GM12878 (cell line): ENCODE data around the gene GIMAP4. TPM values are rescaled to one million over a fixed set of nuclear protein-coding genes. Genes with fewer than 3 reads are reported as not detected.

ENCODE experiments used
- ATAC-seq: fragments of 200-7000 bp; cut with Tn5 transposase; 3 replicates; pipeline ENCODE4 v1.9.1; 2020; ENCODE audit warnings: mild to moderate bottlenecking, moderate library complexity
- BruUV-seq: library from RNA; stranded (reverse); fragments of 400-500 nt; replicated peaks from 2 replicates; lab custom pipeline; 2021; lab: Mats Ljungman, UMichigan
- CTCF ChIA-PET: fragments of 300-600 bp; sonication (Branson Sonifier 250); formaldehyde crosslinking; extraction: SDS; loops from one replicate; lab custom pipeline; 2021; ENCODE audit warnings: inconsistent platforms; lab: Yijun Ruan, JAX
- POLR2A ChIA-PET: fragments of 350-600 bp; formaldehyde crosslinking; extraction: SDS; loops from one replicate; lab custom pipeline; 2021; ENCODE audit warnings: inconsistent platforms; lab: Charles Lee
- RAD21 ChIA-PET: fragments of 300-600 bp; sonication (Branson Sonifier 250); formaldehyde crosslinking; loops from one replicate; lab custom pipeline; 2023; ENCODE audit warnings: antibody characterized with exemption; ENCODE audit not compliant: unreplicated experiment; lab: Charles Lee
- SMC1A ChIA-PET: fragments of 300-600 bp; sonication (Branson Sonifier 250); formaldehyde crosslinking; loops from one replicate; lab custom pipeline; 2023; ENCODE audit not compliant: unreplicated experiment, uncharacterized antibody; lab: Charles Lee
- DNase-seq: peaks from one replicate; pipeline ENCODE4 v3.0.0-alpha.2; 2011; ENCODE audit warnings: low read depth, low spot score
- FAIRE-seq: peaks from 3 replicates; lab custom pipeline; 2011; peaks lifted over from hg19 to GRCh38; lab: Jason Lieb, UNC
- H2AFZ ChIP-seq: 2 replicates; pipeline ENCODE4 v1.6.0; 2011; ENCODE audit warnings: low read depth, low read length, control low read depth; ENCODE audit not compliant: control insufficient read depth
- H3K27ac ChIP-seq: 2 replicates; pipeline ENCODE4 v1.5.1; 2011; ENCODE audit warnings: control low read depth; ENCODE audit not compliant: control insufficient read depth, insufficient read depth
- H3K27me3 ChIP-seq, 2 experiments: replicated peaks in 1 of 2; 2 replicates each; pipeline versions ENCODE4 v1.6.0 to v1.6.1; 2011; ENCODE audit warnings: low read length in 1 of 2; ENCODE audit not compliant: control insufficient read depth in 2 of 2, insufficient read depth in 2 of 2
- H3K36me3 ChIP-seq, 2 experiments: 2 replicates each; pipeline ENCODE4 v1.5.1; 2011; ENCODE audit warnings: low read length in 1 of 2; ENCODE audit not compliant: control insufficient read depth in 2 of 2, insufficient read depth in 2 of 2
- H3K4me1 ChIP-seq: 2 replicates; pipeline ENCODE4 v1.6.1; 2011; ENCODE audit warnings: mild to moderate bottlenecking, low read length, moderate library complexity, mixed read lengths; ENCODE audit not compliant: control insufficient read depth, insufficient read depth
- H3K4me2 ChIP-seq: 2 replicates; pipeline ENCODE4 v1.6.0; 2011; ENCODE audit warnings: control low read depth; ENCODE audit not compliant: control insufficient read depth, insufficient read depth
- H3K4me3 ChIP-seq: fragments of 200-600 bp; sonication (generic); 2 replicates; pipeline ENCODE4 v1.5.1; 2016
- H3K79me2 ChIP-seq: 2 replicates; pipeline ENCODE4 v1.6.0; 2011; ENCODE audit warnings: low read length; ENCODE audit not compliant: control insufficient read depth, insufficient read depth
- H3K9ac ChIP-seq: 2 replicates; pipeline ENCODE4 v1.8.0; 2011; ENCODE audit warnings: low read length, control low read depth, mixed read lengths; ENCODE audit not compliant: control insufficient read depth, insufficient read depth
- H3K9me3 ChIP-seq: replicated peaks from 3 replicates; pipeline ENCODE4 v1.5.1; 2011; ENCODE audit warnings: mild to moderate bottlenecking, low read length; ENCODE audit not compliant: control insufficient read depth, insufficient read depth
- H4K20me1 ChIP-seq: 2 replicates; pipeline ENCODE4 v1.6.0; 2011; ENCODE audit not compliant: control insufficient read depth, insufficient read depth
- MEF2A ChIP-seq: IDR thresholded peaks from 2 replicates; pipeline ENCODE4 v1.6.1; 2011; ENCODE audit warnings: low read depth, mild to moderate bottlenecking, low read length, moderate library complexity; ENCODE audit not compliant: insufficient read depth
- NR2C2 ChIP-seq: IDR thresholded peaks from 2 replicates; pipeline ENCODE4 v1.6.1; 2011; ENCODE audit warnings: borderline replicate concordance, low read depth; ENCODE audit not compliant: control insufficient read depth, insufficient read length
- TARDBP ChIP-seq: IDR thresholded peaks from 2 replicates; pipeline ENCODE4 v1.6.1; 2016; ENCODE audit warnings: borderline replicate concordance
- TBL1XR1 ChIP-seq: IDR thresholded peaks from 2 replicates; pipeline ENCODE4 v1.6.1; 2012; ENCODE audit warnings: low read depth, low read length, improper control_type of control experiment
- WGBS: methylation state at CpG from one replicate; pipeline ENCODE4 v1.1.6; 2016; ENCODE audit warnings: low lambda C conversion rate; ENCODE audit not compliant: insufficient replicate concordance, insufficient coverage; ENCODE audit errors: missing lambda C conversion rate; 5-methylcytosine and 5-hydroxymethylcytosine counted together
- in situ Hi-C: fragments of 300-500 bp; cut with MboI; formaldehyde crosslinking; loops from 9 replicates; pipeline ENCODE4 v1.14.3; 2018; ENCODE audit warnings: mixed read lengths
- intact Hi-C: fragments of 100-400 bp; cut with micrococcal nuclease; formaldehyde crosslinking; loops from one replicate; pipeline ENCODE4 v1.14.2; 2022; ENCODE audit not compliant: unreplicated experiment
- polyA plus RNA-seq, 11 experiments: library from polyadenylated mRNA; depleted of rRNA in 4 of 11; unstranded in 6 of 11; stranded (reverse) in 5 of 11; fragments of >200 nt; fragmentation: Nextera tagmentation in 4 of 11; fragmentation: Illumina TruSeq in 1 of 11; extraction: Ambion mirVana in 4 of 11; extraction: Trizol in 1 of 11; gene quantifications; 1 replicate in 1 of 11; 2 replicates in 10 of 11; pipeline versions ENCODE4 v1.2.1 to v1.2.3, GENCODE V29; 2011 to 2016; ENCODE audit warnings: inconsistent platforms in 2 of 11, missing spikeins in 2 of 11, low read depth in 1 of 11
- total RNA-seq, 4 experiments: library from RNA; depleted of rRNA in 3 of 4; stranded (reverse); fragments of >200 nt in 3 of 4; fragmentation: Illumina TruSeq in 1 of 4; extraction: Trizol in 1 of 4; gene quantifications; 2 replicates each; pipeline versions ENCODE4 v1.2.1 to v1.2.3, GENCODE V29; 2013 to 2021
- TF ChIP-seq, protein P1 (sequence below): fragments of 450-650 bp; IDR thresholded peaks from 2 replicates; pipeline ENCODE4 v1.6.1; 2014; ENCODE audit warnings: mild to moderate bottlenecking

GIMAP4 gene
- total and polyA plus RNA-seq, 10 of the 15 experiments (the other 5 are each of a cell fraction or from before 2014, with no cell fraction given), result 0.06 to 1.5 (median 0.32) TPM; not detected in 1

DNA sequence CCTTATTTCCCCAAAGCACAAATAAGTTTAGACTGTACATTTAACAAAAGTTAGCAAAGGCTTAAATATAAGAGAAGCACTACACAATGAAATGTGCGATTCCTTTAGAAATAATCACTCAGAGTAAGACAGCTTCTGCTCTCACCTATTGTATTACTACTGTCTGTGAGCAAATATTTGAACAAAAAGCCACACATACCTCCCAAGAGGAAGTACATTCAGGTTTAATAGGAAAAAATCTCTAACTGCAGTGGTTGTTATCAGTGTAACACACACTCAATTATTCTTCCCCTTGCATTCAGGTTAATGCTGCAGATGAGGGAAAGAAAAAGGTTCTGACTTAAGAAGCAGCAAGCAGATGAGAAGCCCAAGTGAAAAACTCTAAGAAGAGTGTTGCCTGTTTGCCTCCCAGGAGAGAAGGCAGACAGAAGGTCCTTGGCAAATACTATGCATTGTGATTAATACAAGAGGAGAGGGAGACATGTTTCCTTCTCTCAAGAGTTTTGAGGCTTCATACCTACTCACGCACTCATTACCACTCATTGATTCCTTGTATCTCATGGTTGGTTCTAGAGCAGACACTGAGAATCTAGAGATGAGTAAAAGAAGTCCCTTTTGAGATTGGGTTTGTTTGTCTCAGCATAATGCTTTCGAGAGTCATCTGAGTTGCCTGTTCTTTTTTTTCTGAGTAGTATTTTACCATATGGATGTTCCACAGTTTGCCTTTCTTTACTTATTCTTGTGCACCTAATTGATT, 13.6 kb downstream of the GIMAP4 start (continued):
- TF ChIP-seq NR2C2 (no peak), TARDBP (no peak)

DNA sequence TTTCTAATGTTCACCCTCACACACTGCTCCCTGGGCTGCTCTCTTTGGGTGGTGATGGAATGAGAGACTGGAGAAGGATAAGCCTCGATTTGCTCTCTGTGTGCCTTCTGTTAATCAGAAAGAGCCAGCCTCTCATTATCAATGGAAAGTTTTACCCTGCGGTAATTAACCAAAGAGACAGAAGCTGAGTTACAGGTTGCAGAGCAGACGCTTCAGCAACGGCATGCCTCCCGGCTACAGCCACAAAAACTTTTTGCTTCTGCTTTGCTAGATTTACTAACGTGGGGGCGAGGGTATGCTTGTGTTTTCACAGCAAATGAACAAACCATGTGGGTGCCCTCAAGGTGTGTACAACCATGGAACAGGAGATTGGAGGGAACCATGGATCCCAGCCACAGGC, 18.0 kb downstream of the GIMAP4 start:
- TF ChIP-seq, protein P1, sequence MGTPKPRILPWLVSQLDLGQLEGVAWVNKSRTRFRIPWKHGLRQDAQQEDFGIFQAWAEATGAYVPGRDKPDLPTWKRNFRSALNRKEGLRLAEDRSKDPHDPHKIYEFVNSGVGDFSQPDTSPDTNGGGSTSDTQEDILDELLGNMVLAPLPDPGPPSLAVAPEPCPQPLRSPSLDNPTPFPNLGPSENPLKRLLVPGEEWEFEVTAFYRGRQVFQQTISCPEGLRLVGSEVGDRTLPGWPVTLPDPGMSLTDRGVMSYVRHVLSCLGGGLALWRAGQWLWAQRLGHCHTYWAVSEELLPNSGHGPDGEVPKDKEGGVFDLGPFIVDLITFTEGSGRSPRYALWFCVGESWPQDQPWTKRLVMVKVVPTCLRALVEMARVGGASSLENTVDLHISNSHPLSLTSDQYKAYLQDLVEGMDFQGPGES, result no peak
- TF ChIP-seq MEF2A, result no peak
- TF ChIP-seq TBL1XR1, result no peak
- no TSS peak for BruUV-seq
- H3K27me3 ChIP-seq, result no peaks in the 10 kb centered on the region
- intact Hi-C loops (no loop called here), in situ Hi-C loops (no loop called here)
- peaks cover 5% of the 10 kb centered on the region; the same call in 1 of the 2 replicates for H3K4me1 ChIP-seq
- ChIA-PET CTCF (no interaction called here), POLR2A (no interaction called here), SMC1A (no interaction called here), RAD21 (no interaction called here)
- no peak overlapping the region for H3K4me3 ChIP-seq
- no peaks in the 10 kb centered on the region for H3K36me3 ChIP-seq
- H3K27ac ChIP-seq, result no peak overlapping the region
- H2AFZ ChIP-seq, result no peak overlapping the region; the same call in 1 of the 2 replicates
- no peaks in the 10 kb centered on the region for H4K20me1 ChIP-seq
- no peak for ATAC-seq
- no peaks in the 10 kb centered on the region for H3K79me2 ChIP-seq
- H3K9ac ChIP-seq, result no peak overlapping the region
- FAIRE-seq, result no peak
- 64% methylated on average over 7 of the region's 7 CpGs for WGBS
- no peak for DNase-seq
- no peak overlapping the region for H3K4me2 ChIP-seq
- peaks cover 8% of the 10 kb centered on the region; the same call in 2 of the 3 replicates for H3K9me3 ChIP-seq
